HG03039 (cell line): ENCODE measurements around the gene LRTM2.
A peak's percentile ranks its signal among the peaks of the same experiment; 100 is the strongest.

ENCODE experiments used
- ATAC-seq: cut with Tn5 transposase; IDR thresholded peaks from one replicate; pipeline ENCODE4 v1.9.1; 2021; ENCODE audit warnings: mild to moderate bottlenecking, moderate library complexity; ENCODE audit not compliant: unreplicated experiment

Gene LRTM2

DNA sequence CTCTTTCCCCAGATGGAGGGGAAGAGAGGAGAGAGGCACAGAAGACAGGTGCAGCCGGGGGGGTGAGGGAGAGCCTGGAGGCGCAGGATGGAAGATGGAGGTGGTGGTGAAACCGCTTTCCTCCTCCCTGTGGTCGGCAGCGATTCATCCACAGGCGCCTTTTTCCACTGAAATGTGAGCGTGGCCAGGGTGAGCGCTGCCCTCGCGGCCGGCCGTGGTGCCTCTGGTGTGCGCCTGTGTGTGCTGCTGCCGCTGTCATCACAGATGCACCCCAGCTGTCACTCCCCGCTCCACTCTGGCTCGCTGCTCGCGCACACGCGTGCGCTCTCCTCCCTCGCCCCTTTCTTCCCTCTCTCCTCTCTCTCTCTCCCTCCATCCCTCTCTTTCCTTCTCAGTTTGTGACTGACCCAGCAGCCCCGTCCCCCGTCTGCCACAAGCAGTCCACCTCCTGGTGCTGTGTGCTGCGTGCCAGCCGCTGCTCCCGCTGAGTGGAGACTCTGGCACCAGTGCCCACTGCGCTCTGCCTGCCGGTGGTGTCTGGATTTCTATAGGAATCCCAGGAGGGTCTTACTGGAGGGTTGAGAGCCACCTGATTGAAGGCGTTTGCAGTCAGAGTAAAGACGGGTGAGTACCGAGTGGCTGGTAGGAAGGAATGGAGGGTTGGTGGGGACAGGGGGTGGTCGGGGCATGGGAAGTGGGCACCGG is at the start of gene LRTM2:
TSS of gene LRTM2 (plus strand) at position 375 of the 705 bp plus-strand sequence. CDS start 7,584 bp downstream, outside the sequence.
- ATAC-seq, result no peak

DNA sequence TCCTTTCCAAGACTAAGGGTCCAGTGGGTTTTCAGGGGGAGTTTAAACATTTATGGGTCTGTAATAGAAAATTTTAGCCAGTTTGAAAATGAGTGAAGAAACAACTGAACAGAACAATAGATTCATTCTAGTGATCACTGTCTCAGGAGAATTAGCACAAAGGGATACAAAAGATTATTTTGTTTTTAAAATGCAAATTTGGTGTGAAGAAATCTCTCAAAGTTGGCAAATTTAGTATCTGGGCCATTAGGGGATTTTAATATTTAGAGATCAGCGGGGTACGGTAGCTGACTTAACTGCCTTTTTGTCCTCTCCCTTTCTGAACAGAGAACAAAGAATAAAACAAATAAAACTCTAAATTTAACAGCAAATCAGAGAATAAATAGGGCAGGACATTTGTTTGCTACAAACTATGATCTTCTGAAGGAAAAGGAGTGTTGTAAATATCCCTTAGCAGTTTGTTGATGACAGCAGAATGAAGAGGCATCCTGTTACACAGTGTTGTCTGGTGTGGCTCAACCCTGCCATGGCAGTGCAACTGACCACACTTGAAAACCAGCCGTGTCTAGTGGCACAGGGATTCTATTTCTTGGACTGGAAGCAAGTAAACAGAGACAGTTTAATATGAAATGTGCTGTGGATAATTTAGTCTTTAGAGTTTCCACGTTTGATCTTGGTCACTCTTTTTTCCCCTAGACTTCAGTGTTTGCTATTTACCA is 46.3 kb upstream of the LRTM2 start:
- no peak for ATAC-seq

DNA sequence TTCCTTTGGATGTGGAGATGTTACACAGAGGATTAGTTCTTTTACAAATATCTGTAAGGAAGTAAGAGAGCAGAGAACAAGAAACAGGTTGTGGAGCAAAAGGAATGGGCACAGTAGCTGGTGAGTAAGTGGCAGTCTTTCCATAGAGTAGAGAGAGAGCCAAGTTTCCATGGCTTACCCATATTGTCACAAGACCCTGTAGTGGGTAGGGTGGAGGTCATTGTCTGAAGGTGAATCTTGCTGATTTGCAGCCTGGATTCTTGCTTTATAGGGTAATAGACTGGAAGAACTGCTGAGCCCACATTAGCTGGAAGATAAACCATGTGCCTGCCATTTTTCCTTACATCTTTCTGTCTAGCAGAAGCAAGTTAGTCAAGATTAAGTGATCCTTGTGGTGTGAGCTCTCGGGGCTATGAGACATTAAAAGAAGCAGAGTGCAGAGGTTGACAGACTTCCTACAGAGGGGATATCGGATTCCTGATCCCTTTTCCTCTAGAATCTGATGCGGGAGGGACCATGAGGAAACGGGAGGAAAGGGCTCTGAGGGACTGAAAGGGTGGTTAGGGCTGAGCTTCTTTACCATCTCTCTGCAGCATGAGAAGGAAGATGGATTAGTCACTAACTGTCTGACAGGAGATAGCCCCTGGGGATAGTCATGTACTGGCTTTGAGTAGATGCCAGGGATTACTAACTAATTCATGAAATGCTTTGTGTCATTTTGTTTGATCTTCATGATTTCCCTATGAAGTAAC is 44.0 kb upstream of the LRTM2 start:
- no peak for ATAC-seq

DNA sequence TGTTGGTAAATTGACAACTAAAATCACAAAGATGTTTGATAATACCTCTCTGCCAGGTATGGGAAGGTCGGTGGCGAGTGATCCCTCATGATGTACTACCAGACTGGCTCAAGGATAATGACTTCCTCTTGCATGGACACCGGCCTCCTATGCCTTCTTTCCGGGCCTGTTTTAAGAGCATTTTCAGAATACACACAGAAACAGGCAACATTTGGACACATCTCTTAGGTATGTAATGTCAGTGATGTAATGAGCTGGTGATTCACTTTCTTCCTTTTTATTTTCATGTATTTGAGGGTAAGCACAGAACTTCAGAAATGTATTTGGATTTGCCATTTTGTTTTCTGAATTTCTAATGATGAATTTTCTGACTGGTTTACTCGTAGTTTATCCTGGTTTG is 42.6 kb upstream of the LRTM2 start:
- ATAC-seq, result no peak

DNA sequence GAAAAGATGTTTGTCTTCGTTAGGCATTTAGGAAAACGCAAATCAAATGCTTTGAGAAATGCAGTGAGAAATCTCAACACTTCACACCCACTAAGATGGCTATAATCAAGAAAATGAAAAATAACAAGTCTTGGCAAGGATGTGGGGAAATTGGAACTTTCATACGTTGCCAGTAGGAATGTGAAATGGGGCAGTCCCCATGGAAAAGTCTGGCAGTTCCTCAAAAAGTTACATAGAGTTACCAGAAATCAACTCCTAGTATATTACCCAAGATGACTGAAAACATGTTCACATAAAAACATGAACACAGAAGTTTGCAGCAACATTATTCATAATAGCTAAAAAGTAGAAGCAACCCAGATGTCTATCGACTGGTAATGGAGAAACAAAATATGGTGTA is 41.5 kb upstream of the LRTM2 start:
- ATAC-seq, result no peak

DNA sequence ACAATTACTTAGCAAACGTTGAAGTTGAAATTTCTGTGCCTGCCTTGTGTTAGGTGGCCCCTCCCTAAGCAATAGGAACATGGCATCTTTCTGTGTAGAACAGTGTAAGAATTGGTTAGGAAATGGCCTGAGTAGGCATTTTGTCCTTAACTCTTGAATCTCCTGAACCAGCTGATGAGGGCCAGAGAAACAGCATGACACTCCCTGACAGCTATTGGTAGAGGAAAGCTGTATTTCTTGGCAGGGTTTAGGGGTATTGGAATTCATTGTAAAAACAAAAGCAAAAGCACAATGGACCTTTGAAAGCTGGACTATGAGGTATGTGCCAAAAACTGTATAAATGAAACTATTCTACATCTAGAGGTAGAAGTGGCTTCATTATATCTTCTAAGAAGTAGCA is 40.6 kb upstream of the LRTM2 start:
- no peak for ATAC-seq

DNA sequence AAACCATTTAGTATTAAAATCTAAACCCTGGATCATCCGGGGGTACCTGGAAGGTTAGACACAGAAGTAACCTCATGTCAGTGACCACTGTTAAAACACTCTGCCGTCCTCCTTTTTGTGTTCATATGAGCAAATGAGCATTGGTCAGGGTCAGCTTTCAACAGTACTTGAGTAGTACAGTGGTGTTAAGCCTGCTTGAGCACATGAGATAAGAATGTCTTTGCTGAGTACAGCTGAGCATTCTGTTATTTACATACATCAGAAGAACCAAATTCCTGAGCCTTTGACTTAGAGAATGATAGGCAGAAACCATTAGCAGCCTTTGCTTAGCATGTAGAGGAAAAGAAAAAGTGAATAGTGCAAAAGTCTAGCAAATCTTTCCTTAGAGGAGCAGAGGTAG is 38.6 kb upstream of the LRTM2 start:
- ATAC-seq, result no peak

DNA sequence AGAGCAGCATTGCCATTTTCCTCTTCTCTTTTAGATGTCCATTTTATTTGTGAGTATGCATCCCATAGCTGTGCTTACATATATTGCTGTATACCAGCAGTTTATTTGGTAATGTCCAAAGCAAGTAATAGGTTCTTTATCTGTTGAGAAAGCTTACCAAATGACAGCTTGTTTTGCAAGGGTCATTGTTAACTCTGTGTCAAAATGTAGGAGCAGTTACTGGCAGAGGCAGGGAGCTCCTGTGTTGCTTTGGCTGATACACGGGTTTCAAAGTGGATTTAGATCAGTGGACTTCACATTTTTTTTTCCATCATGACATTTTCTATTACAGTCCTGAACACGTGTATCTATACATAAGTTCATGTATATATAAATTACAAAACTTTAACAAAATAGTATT is 38.1 kb upstream of the LRTM2 start:
- ATAC-seq, result no peak

DNA sequence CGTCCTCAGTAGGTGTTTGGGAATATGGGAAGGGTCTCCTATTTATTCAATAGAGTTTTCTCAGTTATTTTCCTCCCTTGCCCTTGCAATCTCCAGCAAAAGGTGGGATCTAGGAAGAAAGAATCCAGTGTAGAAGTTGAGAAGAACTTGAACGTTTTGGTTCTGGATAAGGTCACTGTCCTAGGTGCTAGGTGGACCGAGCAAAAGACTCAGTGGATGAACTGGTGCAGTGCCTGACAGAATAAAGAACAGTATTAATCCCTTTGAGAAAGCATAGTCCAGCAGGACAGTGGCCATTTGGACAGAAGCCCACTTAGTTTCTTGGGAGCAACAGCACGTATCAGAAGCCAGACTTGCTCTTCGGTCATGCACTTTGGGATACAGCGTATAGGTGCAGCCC is 32.7 kb upstream of the LRTM2 start:
- no peak for ATAC-seq

DNA sequence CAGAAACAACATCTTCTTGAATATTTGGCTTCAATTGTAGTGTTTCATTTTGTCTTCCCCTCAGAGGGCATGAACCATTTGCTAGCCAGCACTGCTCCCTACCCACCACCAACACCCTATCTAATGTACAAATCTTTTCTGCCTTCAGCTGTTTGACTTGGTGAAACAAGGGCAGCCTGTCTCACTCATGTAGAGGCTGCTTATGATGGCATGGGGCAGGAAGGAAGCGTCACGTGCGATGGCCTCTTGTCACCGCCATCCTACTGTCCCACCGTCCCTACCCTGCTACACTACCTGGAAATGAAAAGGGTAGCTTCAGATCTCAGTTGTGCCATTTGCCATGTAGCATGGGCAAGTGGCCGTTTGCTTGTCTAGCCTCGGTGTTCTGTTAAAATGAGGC is 29.9 kb upstream of the LRTM2 start:
- ATAC-seq, result no peak

DNA sequence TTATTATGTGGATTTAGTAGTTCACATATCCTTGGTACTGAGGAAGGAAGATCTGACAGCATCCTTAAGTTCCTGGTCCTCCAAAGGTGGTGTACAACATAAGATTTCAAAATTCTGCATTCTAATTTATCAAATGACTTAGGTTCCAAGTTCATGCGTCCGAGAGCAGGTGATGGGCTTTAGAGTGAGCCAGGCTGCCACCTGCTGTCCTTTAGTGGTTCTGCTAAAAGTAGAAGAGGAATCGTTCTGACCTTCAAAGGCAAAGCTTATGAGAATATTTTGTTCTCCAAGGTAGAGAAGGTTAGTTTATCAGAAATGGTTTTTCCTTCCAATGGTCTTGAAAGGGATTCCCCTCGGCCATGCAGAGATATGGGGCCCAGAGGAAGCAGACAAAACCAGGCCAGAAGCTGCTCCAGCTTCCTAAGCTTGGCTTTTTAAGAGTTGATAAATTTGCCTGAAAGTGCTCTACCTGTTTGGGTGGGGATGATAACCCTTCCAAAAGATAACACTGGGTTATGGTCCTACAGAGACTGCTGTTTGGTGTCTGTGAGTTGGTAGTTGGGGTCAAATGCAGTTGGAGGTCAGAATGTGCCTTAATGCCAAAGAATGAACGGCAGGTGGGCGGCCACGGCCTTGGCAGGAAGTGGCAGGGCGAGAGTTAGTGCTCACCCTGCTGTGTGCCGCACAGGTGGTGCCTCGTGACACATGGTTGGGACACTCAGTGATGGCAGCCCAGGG is 29.1 kb upstream of the LRTM2 start:
- no peak for ATAC-seq

DNA sequence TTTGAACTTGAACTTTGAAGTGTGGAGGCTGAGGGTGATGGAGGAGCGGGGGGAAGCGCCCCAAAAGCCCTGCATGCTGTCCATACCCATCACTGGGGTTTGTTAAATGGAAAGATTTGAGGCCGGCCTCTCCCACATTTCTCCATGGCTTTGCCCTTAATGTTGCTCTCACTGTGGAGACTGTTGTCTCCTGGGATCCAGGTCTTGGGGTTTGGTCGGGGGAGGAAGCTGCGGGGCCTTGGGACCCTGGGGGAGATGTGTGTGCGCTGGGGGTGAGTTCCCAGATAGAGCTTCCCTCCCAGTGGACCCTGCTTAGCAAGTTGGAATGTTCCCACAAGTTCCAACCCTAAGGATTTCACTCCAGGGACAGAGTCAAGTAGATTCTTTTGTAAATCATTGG is 28.0 kb upstream of the LRTM2 start:
- no peak for ATAC-seq

DNA sequence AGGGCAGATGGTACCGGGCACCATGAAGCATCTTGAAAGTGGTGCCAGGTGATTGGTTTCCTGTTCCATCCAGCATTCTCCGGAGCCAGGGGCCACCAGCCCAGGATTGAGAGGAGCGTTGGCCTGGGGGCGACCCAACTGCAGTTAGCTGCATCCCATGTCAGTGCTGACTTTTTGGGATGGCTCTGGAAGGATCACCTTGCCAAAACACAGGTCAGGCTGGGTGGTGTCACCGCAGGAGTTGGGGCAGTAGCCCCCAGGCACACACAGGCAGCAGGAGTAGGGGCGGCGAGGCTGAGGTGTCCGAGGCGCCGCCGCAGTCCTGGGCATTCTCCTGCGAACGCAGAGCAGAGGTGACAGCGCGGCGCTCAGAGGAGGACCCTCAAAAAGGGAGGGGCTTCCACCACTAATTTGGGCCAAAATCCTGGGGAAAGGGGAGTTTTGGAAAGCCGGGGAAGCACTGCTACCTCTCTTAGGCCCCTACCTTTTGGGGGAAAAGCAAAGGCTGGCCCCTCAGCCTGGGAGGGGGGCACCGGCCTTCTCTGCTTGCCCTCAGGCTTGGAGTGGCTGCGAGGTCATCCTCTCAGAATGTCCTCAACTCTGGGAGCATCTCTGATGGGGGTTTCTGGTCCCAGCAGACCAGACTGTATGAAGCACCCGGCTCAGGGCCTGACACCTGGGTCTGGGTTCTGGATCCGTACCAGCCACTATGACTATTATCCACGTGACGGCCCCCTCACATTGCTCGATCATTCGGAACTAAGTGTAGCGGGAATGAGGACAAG is 26.7 kb upstream of the LRTM2 start:
- ATAC-seq, result no peak

DNA sequence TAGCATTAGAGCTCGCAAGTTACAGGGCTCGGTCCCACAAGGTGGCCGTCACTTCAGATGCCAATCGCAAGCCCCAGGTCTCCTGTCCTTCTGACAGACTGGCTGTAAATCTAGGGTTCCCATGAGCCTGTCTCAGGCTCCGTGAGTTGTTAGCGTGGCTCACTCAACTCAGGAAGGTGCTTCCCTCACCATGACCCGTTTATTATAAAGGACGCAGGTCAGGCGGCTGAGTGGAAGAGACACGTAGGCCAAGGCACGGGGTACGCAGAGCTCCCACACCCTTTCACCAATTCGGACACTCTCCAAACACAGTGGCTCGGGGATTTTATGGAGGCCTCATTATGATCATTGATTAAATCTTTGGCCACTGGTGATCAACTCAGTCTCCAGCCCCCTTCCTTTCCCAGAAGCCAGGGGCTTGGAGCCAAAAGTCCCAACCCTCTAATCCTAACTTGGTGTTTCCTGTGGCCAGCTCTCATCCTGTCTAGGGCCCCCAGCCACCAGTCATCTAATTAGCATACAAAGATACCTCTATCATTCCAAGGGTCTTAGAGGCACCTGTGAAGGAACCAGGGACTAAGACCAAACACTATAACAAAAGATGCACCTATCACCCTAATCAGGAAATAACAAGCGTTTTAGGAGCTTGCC is 25.8 kb upstream of the LRTM2 start:
- ATAC-seq, result no peak

DNA sequence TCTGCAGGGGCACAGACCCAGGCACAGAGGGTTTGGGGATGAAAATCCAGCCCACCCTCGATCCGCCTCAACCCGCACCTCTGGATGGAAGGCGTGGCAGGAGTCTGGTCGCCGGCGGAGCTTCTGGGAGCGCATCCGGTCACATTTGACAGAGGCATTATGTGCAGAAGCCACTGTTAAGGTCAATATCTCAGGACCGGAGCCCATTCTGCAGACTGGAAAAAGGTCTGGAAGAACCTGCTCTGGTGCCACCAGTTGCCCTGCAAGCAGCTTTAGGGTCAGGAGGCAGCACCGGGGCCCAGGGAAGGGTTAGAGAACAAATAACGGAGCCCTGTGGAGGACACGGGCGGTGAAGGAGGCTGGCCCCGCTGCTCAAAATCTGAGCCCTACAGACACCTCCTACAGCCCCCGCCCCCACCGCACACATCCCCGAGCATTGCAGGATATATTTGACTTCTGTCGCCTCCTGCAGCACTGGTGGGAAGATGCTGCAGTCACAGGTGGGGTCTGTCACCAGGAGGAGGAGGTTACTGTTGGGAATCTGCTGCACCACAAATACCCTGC is 25.1 kb upstream of the LRTM2 start:
- ATAC-seq, result no peak

DNA sequence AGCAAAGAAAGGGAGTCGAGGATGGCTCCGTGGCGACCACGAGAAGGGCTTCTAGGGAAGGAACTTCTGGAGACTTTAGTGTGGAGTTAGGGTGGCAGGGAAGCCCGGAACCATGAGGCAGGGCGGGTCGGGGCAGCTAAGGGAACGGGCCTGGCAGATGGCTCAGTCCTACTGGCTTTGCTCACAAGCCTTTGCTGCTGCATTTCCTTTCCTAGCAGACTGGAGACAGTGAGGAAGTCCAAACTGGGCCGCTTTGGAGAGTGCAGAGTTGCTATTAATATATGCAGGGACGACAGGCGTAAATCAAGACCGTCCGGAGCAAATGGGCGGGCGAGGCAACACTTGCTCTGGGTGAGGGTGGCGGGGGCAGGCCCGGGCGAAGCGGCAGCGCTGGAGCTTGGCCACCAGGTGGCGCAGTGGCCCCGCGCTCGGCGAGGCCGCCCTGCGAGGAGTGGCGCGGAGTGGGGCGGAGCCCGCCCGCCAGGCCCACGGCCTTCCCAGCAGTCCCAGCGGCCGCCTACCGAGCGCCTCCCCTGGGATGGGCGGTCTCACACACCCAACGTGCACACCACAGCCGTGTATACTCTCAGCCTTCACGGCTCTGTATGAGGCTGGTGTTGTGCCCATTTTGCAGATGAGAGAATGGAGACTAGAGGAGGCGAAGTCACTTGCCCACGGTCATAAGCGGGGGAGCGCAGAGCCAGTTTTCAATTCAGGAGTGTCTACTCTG is 24.4 kb upstream of the LRTM2 start:
- peak; percentile 84 for ATAC-seq

DNA sequence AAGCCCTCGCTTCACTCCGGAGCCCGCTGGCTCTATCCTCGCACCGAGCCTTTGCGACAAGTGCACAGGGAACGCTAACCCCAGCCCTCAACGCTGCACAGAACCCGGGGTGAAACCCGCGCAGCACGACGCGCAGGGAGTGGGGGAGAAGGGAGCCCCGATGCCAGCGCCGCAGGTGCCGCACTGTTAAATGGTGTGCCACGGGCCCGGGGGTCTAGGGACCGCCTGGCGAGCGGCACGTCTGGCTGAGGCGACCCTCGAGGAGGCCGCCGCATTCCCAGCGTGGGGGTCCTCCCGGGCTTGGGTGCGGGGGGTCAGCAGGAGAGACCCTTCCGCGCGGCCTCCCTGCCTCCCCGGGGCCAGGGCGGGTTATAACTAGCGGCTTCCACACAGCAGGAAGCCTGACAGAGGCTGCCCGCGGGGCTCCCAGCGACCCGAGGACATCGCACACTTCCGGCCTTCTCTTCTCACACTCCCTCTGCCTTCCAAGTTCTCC is 23.8 kb upstream of the LRTM2 start:
- ATAC-seq, result peak; percentile 3

DNA sequence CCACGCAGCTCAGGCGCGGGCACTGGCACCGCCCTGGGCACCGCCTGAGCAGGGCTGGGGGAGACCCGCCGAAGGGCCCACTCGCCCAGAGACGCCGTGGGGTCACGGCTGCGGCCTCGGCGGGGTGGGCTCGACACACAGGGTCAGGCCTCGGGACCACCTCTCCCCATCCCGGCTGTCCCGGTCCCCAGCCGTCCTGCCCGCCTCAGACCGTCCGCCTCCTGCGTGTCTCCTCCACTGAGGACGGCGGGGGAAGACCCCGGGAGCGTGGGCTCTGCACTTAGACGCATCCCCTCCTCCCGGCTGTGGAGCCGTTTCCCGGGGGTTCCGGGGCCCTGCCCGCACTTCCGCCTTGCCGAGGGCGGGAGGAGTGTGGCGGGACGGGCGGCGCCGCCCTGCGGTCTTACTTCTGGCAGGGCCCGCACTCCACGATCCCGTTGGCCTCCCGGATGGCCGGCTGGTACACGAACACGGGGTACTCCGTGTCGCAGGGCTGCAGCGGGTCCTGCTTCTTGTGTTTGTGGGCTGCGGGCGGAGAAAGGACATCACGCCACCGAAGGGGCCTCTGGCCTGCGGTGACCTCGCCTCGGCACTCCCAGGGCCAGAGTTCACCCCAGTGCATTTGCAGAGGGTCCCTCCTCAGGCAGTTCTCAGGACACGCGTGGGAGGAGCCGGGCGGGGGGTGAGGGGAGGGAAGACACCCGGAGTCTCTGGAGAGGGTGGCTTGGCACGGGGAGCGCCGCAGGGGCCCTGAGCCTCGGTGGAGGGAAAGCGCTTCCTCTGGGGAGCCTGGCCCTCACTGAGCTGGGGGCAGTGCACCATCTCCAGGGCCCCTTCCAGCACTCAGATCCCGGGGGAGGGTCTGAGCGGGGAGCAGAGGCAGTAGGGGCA is 23.1 kb upstream of the LRTM2 start:
- ATAC-seq, result peak; percentile 9
